Large intestine (tissue), 3 donors: Measurements from ENCODE around the gene SSU72. TPM values are rescaled to one million over a fixed set of nuclear protein-coding genes. Genes with fewer than 3 reads are reported as not detected.

Experiments
- DNase-seq, 2 donors: peaks; one replicate each; pipeline versions ENCODE4 v3.0.0 to v3.0.0-alpha.2; 2013
- H3K27ac ChIP-seq: one replicate; pipeline ENCODE4 v1.5.1; 2013; ENCODE audit warnings: low read length
- H3K27me3 ChIP-seq: 2 replicates; pipeline ENCODE4 v1.6.1; 2013; ENCODE audit warnings: low read length; ENCODE audit not compliant: control insufficient read depth, insufficient read depth
- H3K36me3 ChIP-seq: 2 replicates; pipeline ENCODE4 v1.6.1; 2013; ENCODE audit warnings: low read length; ENCODE audit not compliant: control insufficient read depth, insufficient read depth
- H3K4me1 ChIP-seq: one replicate; pipeline ENCODE4 v1.6.1; 2013; ENCODE audit warnings: low read length; ENCODE audit not compliant: control insufficient read depth, insufficient read depth
- H3K4me3 ChIP-seq: one replicate; pipeline ENCODE4 v1.5.1; 2013; ENCODE audit warnings: low read length
- H3K9me3 ChIP-seq: one replicate; pipeline ENCODE4 v1.6.1; 2013; ENCODE audit warnings: mild to moderate bottlenecking, low read depth, low read length, moderate library complexity; ENCODE audit not compliant: control insufficient read depth
- WGBS: methylation state at CpG from one replicate; pipeline ENCODE4 v1.1.5; 2013; ENCODE audit warnings: low lambda C conversion rate; ENCODE audit not compliant: insufficient coverage; 5-methylcytosine and 5-hydroxymethylcytosine counted together
- polyA plus RNA-seq: library from polyadenylated mRNA; unstranded; fragments of 120-200 nt; gene quantifications from one replicate; pipeline ENCODE4 v1.2.1, GENCODE V29; 2013

Gene SSU72
- polyA plus RNA-seq, 1 donor, result 79.4 TPM

- H3K36me3 ChIP-seq, result no peaks in the 10 kb centered on the region
- H3K4me3 ChIP-seq, result no peak overlapping the region
- no peaks in the 10 kb centered on the region for H3K9me3 ChIP-seq
- DNase-seq, result no peak
- no peak overlapping the region for H3K27ac ChIP-seq
- WGBS, result 100% methylated on average over 1 of the region's 9 CpGs
- no peaks in the 10 kb centered on the region for H3K27me3 ChIP-seq
- peaks cover 6% of the 10 kb centered on the region for H3K4me1 ChIP-seq
These were observed 36.1 kb upstream of the SSU72 start for GRCh38 chr1:1610796-1611195.

- Histone ChIP-seq H3K4me1 (peaks cover 6% of the 10 kb centered on the region), H3K4me3 (no peak overlapping the region), H3K9me3 (no peaks in the 10 kb centered on the region), H3K36me3 (no peaks in the 10 kb centered on the region), H3K27me3 (no peaks in the 10 kb centered on the region), H3K27ac (no peak overlapping the region)
- WGBS, result no CpG with 5 or more reads among the region's 12 CpGs
- no peak for DNase-seq
These were observed 35.3 kb upstream of the SSU72 start for GRCh38 chr1:1609822-1610485.

- Histone ChIP-seq H3K36me3 (no peaks in the 10 kb centered on the region), H3K4me3 (no peak overlapping the region), H3K9me3 (peaks cover 2% of the 10 kb centered on the region), H3K4me1 (no peaks in the 10 kb centered on the region), H3K27ac (no peak overlapping the region), H3K27me3 (peaks cover 26% of the 10 kb centered on the region)
- DNase-seq, result no peak
- WGBS, result no CpG with 5 or more reads among the region's 13 CpGs
These were observed 31.6 kb upstream of the SSU72 start for GRCh38 chr1:1606232-1606631.

GRCh38 chr1:1605724-1606123 is 31.1 kb upstream of the SSU72 start:
- H3K27ac ChIP-seq, result no peak overlapping the region

GRCh38 chr1:1605034-1605591 is 30.4 kb upstream of the SSU72 start:
- H3K4me3 ChIP-seq, result no peak overlapping the region
- no peak overlapping the region for H3K27ac ChIP-seq
- H3K36me3 ChIP-seq, result no peaks in the 10 kb centered on the region
- H3K4me1 ChIP-seq, result no peaks in the 10 kb centered on the region
- H3K27me3 ChIP-seq, result peaks cover 36% of the 10 kb centered on the region
- peaks cover 11% of the 10 kb centered on the region for H3K9me3 ChIP-seq
- no peak for DNase-seq
- no CpG with 5 or more reads among the region's 14 CpGs for WGBS

More at GRCh38 chr1:1605724-1606123, 31.1 kb upstream of the SSU72 start:
- peaks cover 31% of the 10 kb centered on the region for H3K27me3 ChIP-seq
- no peaks in the 10 kb centered on the region for H3K4me1 ChIP-seq
- WGBS, result no CpG with 5 or more reads among the region's 17 CpGs
- H3K9me3 ChIP-seq, result peaks cover 6% of the 10 kb centered on the region
- no peaks in the 10 kb centered on the region for H3K36me3 ChIP-seq
- no peak for DNase-seq
- H3K4me3 ChIP-seq, result no peak overlapping the region

- Histone ChIP-seq H3K4me1 (no peaks in the 10 kb centered on the region), H3K4me3 (no peak overlapping the region), H3K9me3 (peaks cover 11% of the 10 kb centered on the region), H3K27me3 (peaks cover 36% of the 10 kb centered on the region), H3K27ac (no peak overlapping the region), H3K36me3 (no peaks in the 10 kb centered on the region)
- no peak for DNase-seq
- WGBS, result no CpG with 5 or more reads among the region's 15 CpGs
These were observed 29.8 kb upstream of the SSU72 start for GRCh38 chr1:1604374-1605033.

- Histone ChIP-seq H3K27ac (no peak overlapping the region), H3K4me3 (no peak overlapping the region), H3K9me3 (peaks cover 11% of the 10 kb centered on the region), H3K27me3 (peaks cover 41% of the 10 kb centered on the region), H3K36me3 (no peaks in the 10 kb centered on the region), H3K4me1 (no peaks in the 10 kb centered on the region)
- WGBS, result 20% methylated on average over 1 of the region's 13 CpGs
- no peak for DNase-seq
These were observed 29.2 kb upstream of the SSU72 start for GRCh38 chr1:1603671-1604373.

- Histone ChIP-seq H3K27me3 (peaks cover 49% of the 10 kb centered on the region), H3K9me3 (peaks cover 12% of the 10 kb centered on the region)
- WGBS, result no CpG with 5 or more reads among the region's 13 CpGs
These were observed 28.4 kb upstream of the SSU72 start for GRCh38 chr1:1602968-1603506.

GRCh38 chr1:1602304-1602967 is 27.8 kb upstream of the SSU72 start:
- peaks cover 16% of the 10 kb centered on the region for H3K9me3 ChIP-seq
- H3K36me3 ChIP-seq, result no peaks in the 10 kb centered on the region
- no peak overlapping the region for H3K27ac ChIP-seq
- DNase-seq, result no peak
- no peak overlapping the region for H3K4me3 ChIP-seq
- no CpG with 5 or more reads among the region's 18 CpGs for WGBS
- H3K27me3 ChIP-seq, result peaks cover 55% of the 10 kb centered on the region
- H3K4me1 ChIP-seq, result no peaks in the 10 kb centered on the region

More at GRCh38 chr1:1602968-1603506, 28.4 kb upstream of the SSU72 start:
- DNase-seq, result no peak
- H3K36me3 ChIP-seq, result no peaks in the 10 kb centered on the region
- no peak overlapping the region for H3K4me3 ChIP-seq
- H3K4me1 ChIP-seq, result no peaks in the 10 kb centered on the region
- H3K27ac ChIP-seq, result no peak overlapping the region
